OCI-M2 (cell line): ENCODE measurements around the gene SLC36A3.
"Not testable (repeated sequence)": the region's sequence is repeated elsewhere in the genome, so short reads cannot be mapped to it uniquely, and the experiment has no call there.

ENCODE experiments used
- DNase-seq: peaks from one replicate; lab custom pipeline; 2025; ENCODE audit not compliant: unreplicated experiment; lab: John Stamatoyannopoulos, UW

The SLC36A3 gene

GRCh38 chr5:151303666-151304065 lies at the start of gene SLC36A3:
TSS of gene SLC36A3 (minus strand) at chr5:151303766. CDS start at chr5:151303354, 412 bp downstream.
- no peak for DNase-seq

- DNase-seq = no peak
These were observed 48.1 kb upstream of the SLC36A3 start for GRCh38 chr5:151351671-151352070.

GRCh38 chr5:151348789-151349188 lies 45.2 kb upstream of the SLC36A3 start:
- no peak for DNase-seq

- no peak for DNase-seq
These were observed 43.8 kb upstream of the SLC36A3 start, which contains the start of gene SLC36A2 for GRCh38 chr5:151347369-151347768. TSS of gene SLC36A2 (minus strand) at chr5:151347559. CDS start at chr5:151347460, 99 bp downstream.

DNA sequence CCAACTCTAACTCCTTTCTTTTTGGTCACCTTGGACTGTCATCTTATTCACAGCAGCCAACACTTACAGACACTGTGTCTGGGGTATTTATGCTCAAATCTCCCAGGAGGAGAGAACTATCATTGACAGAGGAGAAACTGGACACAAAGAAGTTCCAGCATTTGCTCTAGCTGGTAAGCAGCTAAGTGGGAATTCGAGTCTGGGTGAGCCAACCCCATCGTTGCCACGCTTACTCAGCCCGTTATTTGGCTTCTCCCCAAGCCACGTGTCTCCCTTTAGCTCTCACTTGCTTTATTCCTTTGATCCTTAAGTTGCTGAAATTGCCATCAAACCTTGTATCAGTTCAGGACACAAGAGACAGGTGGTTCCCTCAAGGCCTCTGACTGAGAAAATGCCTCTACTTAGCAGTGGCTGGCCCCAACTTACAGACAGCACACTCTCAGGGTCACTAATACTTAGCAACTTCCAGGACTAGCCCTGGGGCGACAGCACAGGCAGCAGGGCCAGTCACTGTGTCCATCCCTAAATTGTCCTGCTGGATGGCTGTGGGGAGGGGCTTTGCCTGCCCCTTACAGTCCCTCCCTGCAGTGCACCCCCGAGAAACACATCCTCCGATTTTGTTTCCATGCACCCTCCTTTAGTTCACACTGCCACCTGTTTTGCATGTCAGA lies 42.4 kb upstream of the SLC36A3 start:
- DNase-seq = no peak

DNA sequence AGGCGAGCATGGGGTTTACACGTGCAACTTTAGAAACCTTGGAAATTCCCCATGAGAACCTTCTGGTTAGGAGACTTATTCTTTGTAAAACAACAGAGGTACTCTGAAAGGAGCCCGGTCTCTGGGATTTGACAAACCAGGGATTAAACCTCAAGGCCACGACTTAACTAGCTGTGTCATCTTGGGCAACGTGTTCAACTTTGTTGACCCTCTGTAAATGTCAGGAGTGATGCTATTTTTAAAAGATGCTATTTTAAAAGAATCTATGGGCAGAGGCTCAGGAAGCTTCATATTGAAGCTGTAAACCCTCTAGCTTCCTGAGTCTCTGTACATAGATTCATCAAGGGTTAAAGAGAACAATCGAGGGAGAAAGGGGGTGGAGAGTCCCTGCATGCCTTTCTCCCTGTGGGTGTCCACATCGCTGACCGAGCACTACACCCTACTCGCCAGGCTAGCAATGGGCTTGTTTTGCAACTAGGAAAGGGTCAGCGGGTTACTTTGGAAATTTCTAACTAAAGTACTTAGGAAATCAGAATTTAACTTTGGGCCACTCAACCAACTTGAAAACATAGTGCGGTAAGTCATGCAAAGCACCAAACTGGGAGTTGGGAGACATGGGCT lies 41.7 kb upstream of the SLC36A3 start:
- DNase-seq = no peak

DNA sequence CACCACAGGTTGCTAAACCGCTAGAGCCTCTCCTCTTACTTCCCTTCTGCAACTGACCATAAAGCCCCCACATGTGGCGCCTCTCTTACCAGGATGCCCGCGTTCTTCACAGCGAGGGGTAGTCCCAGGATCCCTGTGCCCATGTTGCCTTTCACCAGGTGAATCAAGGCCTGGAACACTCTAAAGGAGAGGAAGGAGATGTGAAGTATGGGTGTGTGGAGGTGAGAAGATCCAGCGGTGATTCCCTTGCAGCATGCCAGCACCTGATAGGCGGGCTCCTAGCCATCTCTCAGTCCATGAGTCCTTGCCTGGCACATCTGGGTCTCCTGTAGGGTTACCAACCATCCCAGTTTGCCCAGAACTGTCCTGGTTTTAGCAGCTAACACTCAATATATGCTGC lies 40.5 kb upstream of the SLC36A3 start:
- no peak for DNase-seq

DNA sequence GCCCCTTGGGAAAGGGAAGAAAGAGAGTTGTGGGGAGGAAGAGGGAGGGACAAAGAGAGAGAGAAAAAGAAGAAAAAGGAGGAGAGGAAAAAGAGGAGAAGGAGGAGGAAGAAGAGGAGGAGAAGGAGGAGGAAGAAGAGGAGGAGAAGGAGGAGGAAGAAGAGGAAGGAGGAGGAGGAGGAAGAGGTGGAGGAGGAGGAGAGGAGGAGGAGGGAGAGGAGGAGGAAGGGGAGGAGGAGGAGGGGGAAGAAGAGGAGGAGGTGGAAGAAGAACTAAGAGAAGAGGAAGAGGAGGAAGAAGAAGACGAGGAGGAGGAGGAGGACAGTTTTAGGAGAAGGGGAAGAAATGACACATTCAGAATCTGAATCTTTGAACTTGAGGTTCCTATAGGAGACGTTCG lies 36.4 kb upstream of the SLC36A3 start:
- DNase-seq = no peak

- DNase-seq = no peak
These were observed 35.2 kb upstream of the SLC36A3 start for GRCh38 chr5:151338734-151339133.

DNA sequence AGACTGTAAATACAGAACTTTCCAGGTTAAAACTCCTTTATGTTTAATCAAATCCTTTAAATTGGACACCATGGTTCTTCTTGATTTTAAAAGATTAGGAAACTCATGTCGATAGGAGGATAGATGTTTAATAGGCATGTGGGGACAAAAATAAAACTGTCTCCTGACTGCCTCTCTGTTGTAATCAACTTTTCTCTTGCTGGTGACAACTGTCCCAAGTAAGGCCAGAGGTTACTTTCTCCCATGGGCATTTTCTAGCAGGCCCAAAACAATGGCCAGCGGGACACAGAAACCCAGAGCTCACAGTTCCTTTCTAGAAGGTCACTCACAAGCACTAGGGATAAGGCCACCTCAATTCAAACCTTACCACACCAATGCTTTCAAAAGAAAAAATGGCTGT lies 29.3 kb upstream of the SLC36A3 start:
- DNase-seq = no peak

DNA sequence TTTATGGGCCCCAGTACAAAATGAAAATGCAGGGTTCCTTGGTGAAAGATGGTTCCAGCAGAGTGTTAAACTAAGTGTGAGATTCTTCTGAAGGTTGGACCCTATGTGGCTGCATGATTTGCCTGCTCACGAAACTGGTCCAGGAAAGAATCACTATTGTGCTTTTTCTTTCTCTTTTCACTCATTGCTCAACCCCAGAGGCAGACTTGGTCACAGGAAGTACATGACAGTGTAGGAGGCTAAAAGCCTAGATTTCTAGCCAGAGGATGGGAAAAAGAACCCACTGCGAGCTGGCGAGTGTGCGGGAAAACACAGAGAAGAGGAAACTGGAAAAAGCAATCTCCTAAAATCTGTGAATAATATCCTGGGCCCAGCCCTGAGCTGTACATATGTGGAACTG lies 25.2 kb upstream of the SLC36A3 start:
- no peak for DNase-seq

- no peak for DNase-seq
These were observed 24.0 kb upstream of the SLC36A3 start for GRCh38 chr5:151327585-151327984.

DNA sequence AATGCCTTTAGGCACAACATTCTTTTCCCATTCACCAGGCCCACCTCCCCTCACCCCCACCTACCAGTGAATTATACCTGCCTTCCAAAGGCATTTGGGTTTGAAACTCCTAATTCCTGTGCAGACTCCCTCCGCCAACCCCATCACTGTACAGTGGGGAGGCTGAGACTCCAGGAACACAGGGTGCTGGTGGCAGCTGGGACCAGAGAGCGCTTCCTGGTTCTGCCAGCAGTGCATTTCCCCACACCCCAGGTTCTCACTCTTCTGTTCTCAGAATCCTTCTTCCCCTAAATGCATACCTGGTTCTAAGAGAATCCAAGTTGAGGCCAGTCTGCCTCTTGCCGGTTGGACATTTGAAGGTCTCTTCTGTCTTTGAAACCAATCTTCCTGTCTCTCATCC lies 22.7 kb upstream of the SLC36A3 start:
- no peak for DNase-seq

DNA sequence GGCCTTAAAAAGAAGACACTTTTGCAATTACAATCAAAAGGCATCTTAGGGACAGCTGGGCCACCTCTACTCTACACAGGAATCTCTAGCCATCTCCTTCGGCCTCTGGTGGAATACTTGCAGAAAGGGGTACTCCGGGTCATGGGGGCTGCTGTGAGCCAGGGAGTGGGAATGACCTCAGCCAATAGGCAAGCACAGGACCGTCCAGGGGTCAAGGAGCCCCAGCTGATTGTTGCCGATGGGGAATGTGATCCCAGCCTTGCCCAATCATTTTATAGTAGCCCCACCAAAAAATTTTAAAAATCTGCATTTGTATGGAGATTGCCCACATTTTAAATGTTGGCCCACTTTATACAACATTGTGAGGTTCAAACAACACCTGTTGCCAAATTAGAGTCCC lies 16.9 kb upstream of the SLC36A3 start:
- no peak for DNase-seq

- DNase-seq = no peak
These were observed 15.5 kb upstream of the SLC36A3 start for GRCh38 chr5:151318850-151319732.

GRCh38 chr5:151317871-151318270 lies 14.3 kb upstream of the SLC36A3 start:
- no peak for DNase-seq

DNA sequence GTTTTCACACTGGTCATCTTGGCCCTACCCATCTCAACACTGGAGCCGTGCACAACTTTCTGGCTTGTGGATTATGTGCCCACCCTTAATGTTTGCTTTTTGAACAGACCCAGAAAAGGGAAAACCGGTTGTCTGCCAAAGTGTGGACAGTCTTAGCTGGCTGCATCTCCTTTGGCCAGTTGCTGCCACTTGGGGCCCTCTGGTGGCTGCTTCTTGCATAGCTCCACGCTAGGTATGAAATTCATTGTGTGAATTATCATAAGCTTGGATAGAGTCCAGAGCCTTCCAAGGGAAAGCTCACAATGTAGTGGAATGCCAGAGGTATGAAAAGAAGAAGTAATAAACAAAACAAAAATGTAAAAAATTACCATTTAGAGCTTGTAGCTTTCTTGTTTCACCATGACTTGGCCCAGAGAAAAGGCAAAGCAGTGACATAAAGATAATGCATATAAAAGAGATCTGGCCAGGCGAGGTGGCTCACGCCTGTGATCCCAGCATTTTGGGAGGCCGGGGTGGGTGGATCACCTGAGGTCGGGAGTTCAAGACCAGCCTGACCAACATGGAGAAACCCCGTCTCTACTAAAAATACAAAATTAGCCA lies 12.5 kb upstream of the SLC36A3 start:
- DNase-seq = peak; percentile 13

- DNase-seq = no peak
These were observed 9.8 kb upstream of the SLC36A3 start for GRCh38 chr5:151313357-151313756.

GRCh38 chr5:151312756-151313324 lies 9.3 kb upstream of the SLC36A3 start:
- no peak for DNase-seq

DNA sequence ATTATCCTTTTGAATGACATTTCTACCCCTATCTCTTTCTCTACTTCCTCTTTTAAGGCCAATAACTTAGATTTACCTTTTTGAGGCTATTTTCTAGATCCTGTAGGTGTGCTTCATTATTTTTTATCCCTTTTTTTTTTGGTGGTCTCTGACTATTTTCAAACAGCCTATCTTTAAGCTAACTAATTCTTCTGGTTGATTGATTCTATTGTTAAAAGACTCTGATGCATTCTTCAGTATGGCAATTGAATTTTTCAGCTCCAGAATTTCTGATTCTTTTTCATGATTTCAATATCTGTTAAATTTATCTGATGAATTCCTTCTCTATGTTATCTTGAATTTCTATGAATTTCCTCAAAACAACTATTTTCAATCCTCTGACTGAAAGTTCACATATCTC lies 7.4 kb upstream of the SLC36A3 start:
- DNase-seq = no peak

GRCh38 chr5:151309821-151310220 lies 6.3 kb upstream of the SLC36A3 start:
- DNase-seq = not testable (repeated sequence)
